ENCODE data around the gene PI16.

DNA sequence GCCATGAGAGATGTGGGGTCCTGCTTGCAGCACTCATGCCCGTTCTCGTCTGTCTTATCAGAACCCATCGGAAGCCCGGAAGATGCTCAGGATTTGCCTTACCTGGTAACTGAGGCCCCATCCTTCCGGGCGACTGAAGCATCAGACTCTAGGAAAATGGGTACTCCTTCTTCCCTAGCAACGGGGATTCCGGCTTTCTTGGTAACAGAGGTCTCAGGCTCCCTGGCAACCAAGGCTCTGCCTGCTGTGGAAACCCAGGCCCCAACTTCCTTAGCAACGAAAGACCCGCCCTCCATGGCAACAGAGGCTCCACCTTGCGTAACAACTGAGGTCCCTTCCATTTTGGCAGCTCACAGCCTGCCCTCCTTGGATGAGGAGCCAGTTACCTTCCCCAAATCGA, 8.3 kb downstream of the PI16 start:
- TF ChIP-seq, protein P1, sequence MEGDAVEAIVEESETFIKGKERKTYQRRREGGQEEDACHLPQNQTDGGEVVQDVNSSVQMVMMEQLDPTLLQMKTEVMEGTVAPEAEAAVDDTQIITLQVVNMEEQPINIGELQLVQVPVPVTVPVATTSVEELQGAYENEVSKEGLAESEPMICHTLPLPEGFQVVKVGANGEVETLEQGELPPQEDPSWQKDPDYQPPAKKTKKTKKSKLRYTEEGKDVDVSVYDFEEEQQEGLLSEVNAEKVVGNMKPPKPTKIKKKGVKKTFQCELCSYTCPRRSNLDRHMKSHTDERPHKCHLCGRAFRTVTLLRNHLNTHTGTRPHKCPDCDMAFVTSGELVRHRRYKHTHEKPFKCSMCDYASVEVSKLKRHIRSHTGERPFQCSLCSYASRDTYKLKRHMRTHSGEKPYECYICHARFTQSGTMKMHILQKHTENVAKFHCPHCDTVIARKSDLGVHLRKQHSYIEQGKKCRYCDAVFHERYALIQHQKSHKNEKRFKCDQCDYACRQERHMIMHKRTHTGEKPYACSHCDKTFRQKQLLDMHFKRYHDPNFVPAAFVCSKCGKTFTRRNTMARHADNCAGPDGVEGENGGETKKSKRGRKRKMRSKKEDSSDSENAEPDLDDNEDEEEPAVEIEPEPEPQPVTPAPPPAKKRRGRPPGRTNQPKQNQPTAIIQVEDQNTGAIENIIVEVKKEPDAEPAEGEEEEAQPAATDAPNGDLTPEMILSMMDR (IDR thresholded peaks at IDR 0.05) = no peak
- TF ChIP-seq POLR2A (IDR thresholded peaks at IDR 0.05) (no peak), POLR2AphosphoS5 (IDR thresholded peaks at IDR 0.05) (no peak)
